ENCODE results near the gene DNAH1. TPM values are rescaled to one million over a fixed set of nuclear protein-coding genes. Genes with fewer than 3 reads are reported as not detected.
A peak's percentile ranks its signal among the peaks of the same experiment; 100 is the strongest.

DNAH1 gene
- total and polyA plus RNA-seq, 2 donors from 2014 or later: 1.7 to 12.1 TPM

GRCh38 chr3:52446042-52446441 lies 129.9 kb downstream of the DNAH1 start:
- Histone ChIP-seq H3K9ac (ENCODE audit: low read length in 3 of 3) (no peak overlapping the region), H3K4me3 (ENCODE audit: low read length in 3 of 3) (no peak overlapping the region), H3K36me3 (ENCODE audit: control insufficient read depth in 2 of 3, insufficient read depth in 3 of 3, low read length in 3 of 3) (no peaks in the 10 kb centered on the region), H3K9me3 (ENCODE audit: control insufficient read depth in 2 of 3, insufficient read depth in 1 of 3, low read length in 3 of 3) (no peaks in the 10 kb centered on the region), H3K27ac (ENCODE audit: low read depth in 2 of 2, low read length in 2 of 2) (no peak overlapping the region), H3K4me1 (ENCODE audit: control insufficient read depth in 2 of 3, insufficient read depth in 2 of 3, low read depth in 1 of 3, low read length in 3 of 3) (peaks cover 0 to 21% (median 5%) of the 10 kb centered on the region in 3 donors), H3K27me3 (ENCODE audit: control insufficient read depth, insufficient read depth, low read length) (no peaks in the 10 kb centered on the region)
- no peak for FAIRE-seq
- DNase-seq: no peak
- no peak for TF ChIP-seq CTCF (IDR thresholded peaks at IDR 0.05; ENCODE audit: borderline replicate concordance, extremely low read depth, insufficient read depth)
- intact Hi-C loops (cut with DNase I): no loop called here

- intact Hi-C loops (cut with DNase I): no loop called here
- FAIRE-seq: no peak
- Histone ChIP-seq H3K27ac (ENCODE audit: low read depth in 2 of 2, low read length in 2 of 2) (no peak overlapping the region), H3K9me3 (ENCODE audit: control insufficient read depth in 2 of 3, insufficient read depth in 1 of 3, low read length in 3 of 3) (no peaks in the 10 kb centered on the region), H3K9ac (ENCODE audit: low read length in 3 of 3) (no peak overlapping the region), H3K27me3 (ENCODE audit: control insufficient read depth, insufficient read depth, low read length) (no peaks in the 10 kb centered on the region), H3K4me1 (ENCODE audit: control insufficient read depth in 2 of 3, insufficient read depth in 2 of 3, low read depth in 1 of 3, low read length in 3 of 3) (peaks cover 0 to 21% (median 5%) of the 10 kb centered on the region in 3 donors), H3K36me3 (ENCODE audit: control insufficient read depth in 2 of 3, insufficient read depth in 3 of 3, low read length in 3 of 3) (no peaks in the 10 kb centered on the region), H3K4me3 (ENCODE audit: low read length in 3 of 3) (no peak overlapping the region)
- DNase-seq: peak in 3 of 5 donors; percentile 60 to 74 (median 65)
- TF ChIP-seq CTCF (IDR thresholded peaks at IDR 0.05; ENCODE audit: borderline replicate concordance, extremely low read depth, insufficient read depth): peak; percentile 98
Observed at GRCh38 chr3:52446631-52447511, 130.8 kb downstream of the DNAH1 start.

- DNase-seq (peak in 1 of 5 donors; percentile 41), FAIRE-seq (no peak)
- no peak for TF ChIP-seq CTCF (IDR thresholded peaks at IDR 0.05; ENCODE audit: borderline replicate concordance, extremely low read depth, insufficient read depth)
- H3K36me3 ChIP-seq (ENCODE audit: control insufficient read depth in 2 of 3, insufficient read depth in 3 of 3, low read length in 3 of 3): no peaks in the 10 kb centered on the region
- H3K4me3 ChIP-seq (ENCODE audit: low read length in 3 of 3): no peak overlapping the region
- H3K27me3 ChIP-seq (ENCODE audit: control insufficient read depth, insufficient read depth, low read length): no peaks in the 10 kb centered on the region
- no peak overlapping the region for H3K27ac ChIP-seq (ENCODE audit: low read depth in 2 of 2, low read length in 2 of 2)
- peaks cover 0 to 25% (median 5%) of the 10 kb centered on the region in 3 donors for H3K4me1 ChIP-seq (ENCODE audit: control insufficient read depth in 2 of 3, insufficient read depth in 2 of 3, low read depth in 1 of 3, low read length in 3 of 3)
- H3K9ac ChIP-seq (ENCODE audit: low read length in 3 of 3): no peak overlapping the region
- intact Hi-C loops (cut with DNase I): no loop called here
- H3K9me3 ChIP-seq (ENCODE audit: control insufficient read depth in 2 of 3, insufficient read depth in 1 of 3, low read length in 3 of 3): no peaks in the 10 kb centered on the region
Observed at GRCh38 chr3:52447512-52448355, 131.6 kb downstream of the DNAH1 start.

Small RNA genes within 50 kb of the gene (microRNA-seq; reads per million reads assigned to microRNA genes)
- gene MIR135A1: not detected
- gene MIRLET7G: 62,188 reads per million, percentile 99 among the genes with 10 or more reads in this experiment

Other genes with a start within 250 kb of the DNAH1 start
- gene POC1A, start 161.9 kb upstream of the DNAH1 start, total RNA-seq: 2.2 TPM
- gene POC1A, start 161.9 kb upstream of the DNAH1 start, polyA plus RNA-seq (ENCODE audit: insufficient read depth, low read depth, low replicate concordance): 2.5 TPM
- 42.8 TPM for gene ALAS1, start 118.2 kb upstream of the DNAH1 start, total RNA-seq
- gene ALAS1, start 118.2 kb upstream of the DNAH1 start, polyA plus RNA-seq (ENCODE audit: insufficient read depth, low read depth, low replicate concordance): 77.2 TPM
- gene TLR9, start 90.7 kb upstream of the DNAH1 start, total RNA-seq: 0.94 TPM
- not detected for gene TLR9, start 90.7 kb upstream of the DNAH1 start, polyA plus RNA-seq (ENCODE audit: insufficient read depth, low read depth, low replicate concordance)
- 59.9 TPM for gene TWF2, start 77.2 kb upstream of the DNAH1 start, total RNA-seq
- 44.0 TPM for gene TWF2, start 77.2 kb upstream of the DNAH1 start, polyA plus RNA-seq (ENCODE audit: insufficient read depth, low read depth, low replicate concordance)
- gene PPM1M, start 70.6 kb upstream of the DNAH1 start, total RNA-seq: 32.5 TPM
- 23.2 TPM for gene PPM1M, start 70.6 kb upstream of the DNAH1 start, polyA plus RNA-seq (ENCODE audit: insufficient read depth, low read depth, low replicate concordance)
- 75.8 TPM for gene WDR82, start 37.7 kb upstream of the DNAH1 start, total RNA-seq
- gene WDR82, start 37.7 kb upstream of the DNAH1 start, polyA plus RNA-seq (ENCODE audit: insufficient read depth, low read depth, low replicate concordance): 20.9 TPM
- 30.7 TPM for gene GLYCTK, start 28.5 kb upstream of the DNAH1 start, total RNA-seq
- gene GLYCTK, start 28.5 kb upstream of the DNAH1 start, polyA plus RNA-seq (ENCODE audit: insufficient read depth, low read depth, low replicate concordance): 50.2 TPM
- gene BAP1, start 93.7 kb downstream of the DNAH1 start, total RNA-seq: 72.5 TPM
- 61.6 TPM for gene BAP1, start 93.7 kb downstream of the DNAH1 start, polyA plus RNA-seq (ENCODE audit: insufficient read depth, low read depth, low replicate concordance)
- gene PHF7, start 94.3 kb downstream of the DNAH1 start, total RNA-seq: 8.8 TPM
- gene PHF7, start 94.3 kb downstream of the DNAH1 start, polyA plus RNA-seq (ENCODE audit: insufficient read depth, low read depth, low replicate concordance): 3.9 TPM
- 25.7 TPM for gene SEMA3G, start 128.8 kb downstream of the DNAH1 start, total RNA-seq
- gene SEMA3G, start 128.8 kb downstream of the DNAH1 start, polyA plus RNA-seq (ENCODE audit: insufficient read depth, low read depth, low replicate concordance): 28.2 TPM
- gene TNNC1, start 137.7 kb downstream of the DNAH1 start, total RNA-seq: 2.2 TPM
- 86.6 TPM for gene TNNC1, start 137.7 kb downstream of the DNAH1 start, polyA plus RNA-seq (ENCODE audit: insufficient read depth, low read depth, low replicate concordance)
- 98.7 TPM for gene NISCH, start 139.3 kb downstream of the DNAH1 start, total RNA-seq
- gene NISCH, start 139.3 kb downstream of the DNAH1 start, polyA plus RNA-seq (ENCODE audit: insufficient read depth, low read depth, low replicate concordance): 36.1 TPM
- 379 TPM for gene STAB1, start 179.0 kb downstream of the DNAH1 start, total RNA-seq
- 98.4 TPM for gene STAB1, start 179.0 kb downstream of the DNAH1 start, polyA plus RNA-seq (ENCODE audit: insufficient read depth, low read depth, low replicate concordance)
- gene NT5DC2, start 217.5 kb downstream of the DNAH1 start, total RNA-seq: 47.3 TPM
- gene NT5DC2, start 217.5 kb downstream of the DNAH1 start, polyA plus RNA-seq (ENCODE audit: insufficient read depth, low read depth, low replicate concordance): 75.7 TPM
- gene UQCC5, start 220.3 kb downstream of the DNAH1 start, total RNA-seq: 26.8 TPM
- 135 TPM for gene UQCC5, start 220.3 kb downstream of the DNAH1 start, polyA plus RNA-seq (ENCODE audit: insufficient read depth, low read depth, low replicate concordance)